ENCODE results near the gene PILRB. TPM values are rescaled to one million over a fixed set of nuclear protein-coding genes. Genes with fewer than 3 reads are reported as not detected.
"Not testable (repeated sequence)": the region's sequence is repeated elsewhere in the genome, so short reads cannot be mapped to it uniquely, and the experiment has no call there.

Gene PILRB
- total and polyA plus RNA-seq, 9 of the 15 experiments (the other 6 are each of a cell fraction or from before 2014, with no cell fraction given), result 6.2 to 94.6 (median 37.0) TPM

- no peak for FAIRE-seq
- peaks cover 0 to 5% of the 10 kb centered on the region in 2 experiments; a peak in 1 of 5 replicates for H3K4me1 ChIP-seq (replicated peaks in 1 of 2; ENCODE audit: control insufficient read depth in 2 of 2, insufficient read depth in 2 of 2, low read length in 2 of 2)
- no peaks in the 10 kb centered on the region for H3K27me3 ChIP-seq (ENCODE audit: control insufficient read depth in 2 of 2, insufficient read depth in 2 of 2, low read length in 2 of 2)
- no peak overlapping the region for H3K4me3 ChIP-seq
- no peaks in the 10 kb centered on the region for H3K9me1 ChIP-seq (ENCODE audit: control insufficient read depth, insufficient read depth, low read length)
- ChIA-PET CTCF (ENCODE audit: low intra/inter-chr PET ratio) (no interaction called here), POLR2A (no interaction called here)
- BruUV-seq (replicated peaks), result no TSS peak
- peaks cover 11% of the 10 kb centered on the region; the same call in 1 of the 3 replicates for H3K79me2 ChIP-seq (ENCODE audit: control insufficient read depth, insufficient read depth, low read length)
- intact Hi-C loops (cut with micrococcal nuclease) (no loop called here), in situ Hi-C loops (cut with MboI) (no loop called here)
- TF ChIP-seq ZNF263 (CRISPR knock-in tag; IDR thresholded peaks at IDR 0.05; ENCODE audit: borderline replicate concordance), result no peak
- peak; percentile 66 for TF ChIP-seq POLR2G (IDR thresholded peaks at IDR 0.05; ENCODE audit: low read depth, low read length)
- TF ChIP-seq SUPT5H (IDR thresholded peaks at IDR 0.05), result peak; percentile 49; the same call in 1 of the 2 replicates
- TF ChIP-seq POLR2AphosphoS5 (IDR thresholded peaks at IDR 0.05; ENCODE audit: control insufficient read depth, insufficient read depth, low read depth, low read length), result peak; percentile 30; the same call in 1 of the 2 replicates
- peak; percentile 56; the same call in 1 of the 2 replicates for TF ChIP-seq POLR2A (conservative IDR thresholded peaks at IDR 0.05)
- peaks cover 4% of the 10 kb centered on the region; the same call in 1 of the 2 replicates for H4K20me1 ChIP-seq (replicated peaks; ENCODE audit: control insufficient read depth, insufficient read depth, low read length)
- H3K27ac ChIP-seq (ENCODE audit: extremely low read depth, low read depth, low read length), result no peak overlapping the region
- WGBS (ENCODE audit: insufficient coverage, low coverage, missing lambda C conversion rate), result 97% methylated on average over 6 of the region's 6 CpGs
- DNase-seq (ENCODE audit: extremely low read depth in 1 of 4, low spot score in 3 of 4), result no peak
- peaks cover 94% of the 10 kb centered on the region for H3K36me3 ChIP-seq (ENCODE audit: control insufficient read depth, insufficient read depth, low read length)
- no peak overlapping the region; a peak in 1 of 4 replicates for H3K9ac ChIP-seq (ENCODE audit: insufficient read depth in 1 of 2, low read depth in 2 of 2, low read length in 2 of 2)
- H3K9me3 ChIP-seq (replicated peaks; ENCODE audit: control insufficient read depth, insufficient read depth, low read depth, low read length), result no peaks in the 10 kb centered on the region
- H2AFZ ChIP-seq (ENCODE audit: low read depth, low read length), result no peak overlapping the region
- ATAC-seq, result peak; percentile 9
- H3K4me2 ChIP-seq (ENCODE audit: insufficient read depth, low read length), result no peak overlapping the region
These were observed 6.3 kb upstream of the PILRB start for GRCh38 chr7:100351657-100352058.

GRCh38 chr7:100352230-100352781, 5.6 kb upstream of the PILRB start:
- ATAC-seq; H3K4me1 ChIP-seq (replicated peaks in 1 of 2; ENCODE audit: control insufficient read depth in 2 of 2, insufficient read depth in 2 of 2, low read length in 2 of 2); H2AFZ ChIP-seq (ENCODE audit: low read depth, low read length); H4K20me1 ChIP-seq (replicated peaks; ENCODE audit: control insufficient read depth, insufficient read depth, low read length); in situ Hi-C loops (cut with MboI); BruUV-seq (replicated peaks); H3K27ac ChIP-seq (ENCODE audit: extremely low read depth, low read depth, low read length); H3K9ac ChIP-seq (ENCODE audit: insufficient read depth in 1 of 2, low read depth in 2 of 2, low read length in 2 of 2); H3K9me3 ChIP-seq (replicated peaks; ENCODE audit: control insufficient read depth, insufficient read depth, low read depth, low read length); H3K4me3 ChIP-seq; H3K4me2 ChIP-seq (ENCODE audit: insufficient read depth, low read length); H3K27me3 ChIP-seq (ENCODE audit: control insufficient read depth in 2 of 2, insufficient read depth in 2 of 2, low read length in 2 of 2); DNase-seq (ENCODE audit: extremely low read depth in 1 of 4, low spot score in 3 of 4); H3K9me1 ChIP-seq (ENCODE audit: control insufficient read depth, insufficient read depth, low read length); CTCF ChIA-PET (ENCODE audit: low intra/inter-chr PET ratio); intact Hi-C loops (cut with micrococcal nuclease); H3K79me2 ChIP-seq (ENCODE audit: control insufficient read depth, insufficient read depth, low read length): not testable (repeated sequence)
- TF ChIP-seq POLR2B (IDR thresholded peaks at IDR 0.05; ENCODE audit: low read depth, partially characterized antibody) (peak; percentile 16), RBM22 (IDR thresholded peaks at IDR 0.05; ENCODE audit: low read depth, low read length, poor library complexity, severe bottlenecking) (peak; percentile 54), POLR2G (IDR thresholded peaks at IDR 0.05; ENCODE audit: low read depth, low read length) (0 out of 2 replicates have a peak, but pooled peaks have one; percentile 9)
- peak; percentile 48 for FAIRE-seq
- POLR2A ChIA-PET, result interaction anchor here (0.9 kb wide), 1 partner anchor 8 kb away, joined by 5 read pairs; no protein-coding TSS in a partner anchor
- peaks cover 94% of the 10 kb centered on the region for H3K36me3 ChIP-seq (ENCODE audit: control insufficient read depth, insufficient read depth, low read length)
- 95% methylated on average over 11 of the region's 18 CpGs for WGBS (ENCODE audit: insufficient coverage, low coverage, missing lambda C conversion rate)
